NB4 (cell line): ENCODE measurements around the gene NRCAM.

ENCODE experiments used
- DNase-seq: peaks from one replicate; pipeline ENCODE4 v3.0.0; 2010; ENCODE audit warnings: low read depth
- H3K4me3 ChIP-seq: one replicate; pipeline ENCODE4 v1.5.1; 2011; ENCODE audit warnings: mild to moderate bottlenecking, low read depth, low read length, moderate library complexity
- CTCF ChIP-seq: IDR thresholded peaks from one replicate; pipeline ENCODE4 v1.5.1; 2012; ENCODE audit warnings: low read depth, low read length
- MAX ChIP-seq: IDR thresholded peaks from 2 replicates; pipeline ENCODE4 v1.6.1; 2011; ENCODE audit warnings: low read depth, low read length
- MYC ChIP-seq: IDR thresholded peaks from 2 replicates; pipeline ENCODE4 v1.6.1; 2011; ENCODE audit warnings: low read depth, low read length
- POLR2A ChIP-seq: IDR thresholded peaks from 2 replicates; pipeline ENCODE4 v1.6.1; 2011; ENCODE audit warnings: mild to moderate bottlenecking; ENCODE audit not compliant: insufficient read length; ENCODE audit errors: extremely low read depth

Gene NRCAM

GRCh38 chr7:108454674-108455550, 1.3 kb downstream of the NRCAM start:
- DNase-seq: peak; percentile 44
- H3K4me3 ChIP-seq: no peak overlapping the region
- TF ChIP-seq CTCF (no peak), MAX (no peak), POLR2A (no peak), MYC (no peak)

- no peak overlapping the region for H3K4me3 ChIP-seq
- no peak for DNase-seq
- TF ChIP-seq POLR2A (no peak), MAX (no peak), CTCF (no peak), MYC (no peak)
These were observed 1.9 kb downstream of the NRCAM start for GRCh38 chr7:108454317-108454673.

GRCh38 chr7:108453320-108453719, 2.9 kb downstream of the NRCAM start:
- no peak for TF ChIP-seq CTCF
- TF ChIP-seq POLR2A: no peak
- TF ChIP-seq MAX: no peak
- no peak for TF ChIP-seq MYC
- H3K4me3 ChIP-seq: no peak overlapping the region
- DNase-seq: no peak

- DNase-seq: peak; percentile 58
- no peak for TF ChIP-seq MYC
- no peak for TF ChIP-seq POLR2A
- no peak for TF ChIP-seq MAX
- peak; percentile 70 for TF ChIP-seq CTCF
- no peak overlapping the region for H3K4me3 ChIP-seq
These were observed 3.5 kb downstream of the NRCAM start for GRCh38 chr7:108452707-108453106.

- DNase-seq: no peak
- H3K4me3 ChIP-seq: no peak overlapping the region
- TF ChIP-seq MAX: no peak
- TF ChIP-seq MYC: no peak
- TF ChIP-seq POLR2A: no peak
- no peak for TF ChIP-seq CTCF
These were observed 4.9 kb downstream of the NRCAM start for GRCh38 chr7:108451296-108451848.
